Body of pancreas (tissue), 4 donors: ENCODE results near the gene AMOTL1. TPM values are rescaled to one million over a fixed set of nuclear protein-coding genes. Genes with fewer than 3 reads are reported as not detected.

ENCODE experiments used
- ATAC-seq: fragments of 150-250 bp; one replicate; pipeline ENCODE4 v1.9.1; 2016
- DNase-seq, 4 donors: peaks; one replicate each; pipeline ENCODE4 v3.0.0-alpha.2; 2019
- H3K27ac ChIP-seq, 4 donors: fragments of 200-600 bp; sonication (generic); 1 replicate in 3 of 4; 2 replicates in 1 of 4; pipeline versions ENCODE4 v1.5.1 to v1.6.1; 2016 to 2019; ENCODE audit warnings: mild to moderate bottlenecking in 1 of 4, mixed read lengths in 1 of 4, moderate library complexity in 1 of 4
- H3K27me3 ChIP-seq, 2 donors: fragments of 200-600 bp; sonication (generic); one replicate each; pipeline ENCODE4 v1.6.0; 2016; ENCODE audit warnings: mild to moderate bottlenecking in 1 of 2
- H3K36me3 ChIP-seq, 2 donors: fragments of 200-600 bp; sonication (generic); replicated peaks in 1 of 2; 2 replicates each; pipeline ENCODE4 v1.5.1; 2016; ENCODE audit warnings: low read depth in 2 of 2; ENCODE audit not compliant: insufficient read depth in 1 of 2
- H3K4me1 ChIP-seq: fragments of 200-600 bp; sonication (generic); one replicate; pipeline ENCODE4 v1.6.0; 2016
- H3K4me3 ChIP-seq, 2 donors: fragments of 200-600 bp; sonication (generic); 1 replicate in 1 of 2; 2 replicates in 1 of 2; pipeline ENCODE4 v1.5.1; 2016 to 2019
- H3K9me3 ChIP-seq, 3 donors: fragments of 200-600 bp; sonication (generic); 1 replicate in 2 of 3; 2 replicates in 1 of 3; pipeline ENCODE4 v1.5.1; 2016
- POLR2A ChIP-seq, 3 donors: fragments of 450-650 bp; IDR thresholded peaks; one replicate each; pipeline ENCODE4 v1.6.1; 2016; ENCODE audit warnings: antibody characterized with exemption in 3 of 3, mild to moderate bottlenecking in 2 of 3
- WGBS, 2 donors: methylation state at CpG; one replicate each; pipeline ENCODE4 v1.1.5; 2017; 5-methylcytosine and 5-hydroxymethylcytosine counted together
- intact Hi-C: fragments of 100-400 bp; cut with DNase I; formaldehyde crosslinking; loops from one replicate; pipeline ENCODE4 v1.15.1; 2023
- total RNA-seq, 2 donors: library from RNA; depleted of rRNA; stranded (reverse); fragments of >200 nt; gene quantifications; one replicate each; pipeline ENCODE4 v1.1.0, GENCODE V29; 2016
- TF ChIP-seq, protein P1 (sequence below), 7 experiments: fragments of 450-650 bp in 4 of 7; fragments of 200-600 bp in 3 of 7; sonication (generic) in 3 of 7; IDR thresholded peaks; one replicate each; pipeline ENCODE4 v1.5.1; 2016 to 2019; ENCODE audit warnings: antibody characterized with exemption in 7 of 7

AMOTL1 gene
- total RNA-seq, 2 donors from 2014 or later = 20.4 to 21.5 TPM

GRCh38 chr11:94730153-94730552, 38.0 kb upstream of the AMOTL1 start:
- no peak for ATAC-seq
- peaks cover 5% of the 10 kb centered on the region for H3K4me1 ChIP-seq
- H3K9me3 ChIP-seq = no peaks in the 10 kb centered on the region
- intact Hi-C loops = no loop called here
- TF ChIP-seq POLR2A (IDR thresholded peaks at IDR 0.05) = no peak
- TF ChIP-seq, protein P1, sequence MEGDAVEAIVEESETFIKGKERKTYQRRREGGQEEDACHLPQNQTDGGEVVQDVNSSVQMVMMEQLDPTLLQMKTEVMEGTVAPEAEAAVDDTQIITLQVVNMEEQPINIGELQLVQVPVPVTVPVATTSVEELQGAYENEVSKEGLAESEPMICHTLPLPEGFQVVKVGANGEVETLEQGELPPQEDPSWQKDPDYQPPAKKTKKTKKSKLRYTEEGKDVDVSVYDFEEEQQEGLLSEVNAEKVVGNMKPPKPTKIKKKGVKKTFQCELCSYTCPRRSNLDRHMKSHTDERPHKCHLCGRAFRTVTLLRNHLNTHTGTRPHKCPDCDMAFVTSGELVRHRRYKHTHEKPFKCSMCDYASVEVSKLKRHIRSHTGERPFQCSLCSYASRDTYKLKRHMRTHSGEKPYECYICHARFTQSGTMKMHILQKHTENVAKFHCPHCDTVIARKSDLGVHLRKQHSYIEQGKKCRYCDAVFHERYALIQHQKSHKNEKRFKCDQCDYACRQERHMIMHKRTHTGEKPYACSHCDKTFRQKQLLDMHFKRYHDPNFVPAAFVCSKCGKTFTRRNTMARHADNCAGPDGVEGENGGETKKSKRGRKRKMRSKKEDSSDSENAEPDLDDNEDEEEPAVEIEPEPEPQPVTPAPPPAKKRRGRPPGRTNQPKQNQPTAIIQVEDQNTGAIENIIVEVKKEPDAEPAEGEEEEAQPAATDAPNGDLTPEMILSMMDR (IDR thresholded peaks at IDR 0.05) = no peak
- H3K36me3 ChIP-seq = no peaks in the 10 kb centered on the region
- 94 to 95% methylated on average over 1 of the region's 1 CpG for WGBS, 2 donors
- DNase-seq = no peak
- H3K27me3 ChIP-seq = no peaks in the 10 kb centered on the region
- H3K4me3 ChIP-seq = no peak overlapping the region
- H3K27ac ChIP-seq = no peak overlapping the region

DNA sequence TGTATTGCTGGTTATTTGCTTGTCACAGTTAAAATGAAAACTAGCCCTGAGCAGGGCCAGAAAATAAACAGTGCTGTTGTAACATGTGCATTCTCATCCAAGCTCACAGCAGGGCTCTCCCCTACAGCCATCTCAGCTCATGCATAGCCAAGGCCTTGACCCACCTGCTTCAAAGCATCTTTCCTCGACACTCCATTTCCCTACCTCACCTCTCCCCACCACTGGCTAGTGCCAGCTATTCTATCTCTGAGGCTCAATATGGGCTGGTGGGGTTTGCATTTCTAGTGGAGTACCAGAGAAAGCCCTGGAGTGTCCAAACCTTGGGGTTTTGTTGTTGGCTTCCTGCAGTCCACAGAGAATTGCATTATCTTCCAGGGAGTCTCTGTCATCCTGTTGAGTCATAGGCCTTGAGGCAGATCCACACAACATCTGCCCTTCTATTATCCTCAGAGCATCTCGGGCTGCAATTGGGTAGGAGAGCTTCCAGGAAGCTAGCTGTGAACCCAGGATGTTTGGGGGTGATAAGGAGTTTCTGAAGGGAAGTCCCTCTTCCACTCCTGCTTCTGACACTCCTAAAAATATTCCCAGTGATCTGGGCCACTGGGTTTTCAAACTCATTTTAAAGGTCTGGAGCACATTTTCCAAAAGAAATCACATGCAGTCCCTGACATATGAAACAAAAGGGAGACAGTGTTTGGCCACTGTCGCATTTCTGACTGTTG, 36.1 kb upstream of the AMOTL1 start:
- Histone ChIP-seq H3K27me3 (no peaks in the 10 kb centered on the region), H3K27ac (peak overlapping the region in 2 of 4 donors; percentile 19 to 50), H3K9me3 (no peaks in the 10 kb centered on the region), H3K4me3 (no peak overlapping the region), H3K4me1 (peaks cover 15% of the 10 kb centered on the region), H3K36me3 (no peaks in the 10 kb centered on the region)
- intact Hi-C loops = no loop called here
- DNase-seq = peak in 1 of 4 donors; percentile 14
- 75 to 76% methylated on average over 3 of the region's 3 CpGs for WGBS, 2 donors
- peak; percentile 65 for ATAC-seq
- TF ChIP-seq POLR2A (IDR thresholded peaks at IDR 0.05) = no peak
- TF ChIP-seq, protein P1 (IDR thresholded peaks at IDR 0.05) = no peak

DNA sequence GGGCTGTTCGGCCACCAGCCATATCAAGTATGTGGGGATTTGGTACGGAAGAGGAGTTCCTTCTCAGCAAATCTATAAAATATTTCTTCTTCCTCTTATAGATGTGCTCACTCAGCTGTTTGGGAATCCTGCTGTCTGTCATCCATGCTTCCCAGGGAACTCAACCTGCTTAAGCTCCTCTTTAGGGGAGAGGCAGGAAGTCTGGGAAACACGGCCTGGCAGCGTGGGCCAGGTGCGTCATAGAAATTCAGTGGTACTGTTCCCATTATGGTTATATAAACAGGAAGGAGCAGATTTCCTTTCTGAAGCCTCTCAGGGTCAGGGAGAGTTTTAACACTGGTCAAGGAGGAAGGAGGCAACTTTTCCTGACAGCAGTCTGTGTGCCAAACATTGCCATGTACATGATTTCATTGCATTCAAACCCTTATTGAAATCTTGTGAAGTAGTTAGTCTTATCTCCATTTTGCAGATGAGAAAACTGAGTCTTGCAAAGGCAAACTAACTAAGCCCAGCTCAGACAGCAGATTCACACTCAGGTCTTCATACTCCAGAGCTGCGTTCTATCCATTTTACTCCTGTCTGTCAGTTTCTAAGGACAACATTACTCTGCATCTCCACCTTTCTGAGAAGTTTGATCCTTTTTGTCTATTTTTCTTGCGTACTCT, 35.4 kb upstream of the AMOTL1 start:
- Histone ChIP-seq H3K27ac (peak overlapping the region in 2 of 4 donors; percentile 19 to 50), H3K36me3 (no peaks in the 10 kb centered on the region), H3K27me3 (no peaks in the 10 kb centered on the region), H3K4me1 (peaks cover 22% of the 10 kb centered on the region), H3K9me3 (no peaks in the 10 kb centered on the region), H3K4me3 (no peak overlapping the region)
- DNase-seq (peak in 1 of 4 donors; percentile 17), ATAC-seq (peak; percentile 52)
- TF ChIP-seq, protein P1 (IDR thresholded peaks at IDR 0.05) = no peak
- TF ChIP-seq POLR2A (IDR thresholded peaks at IDR 0.05) = no peak
- 75 to 85% methylated on average over 7 of the region's 7 CpGs for WGBS, 2 donors
- intact Hi-C loops = no loop called here

DNA sequence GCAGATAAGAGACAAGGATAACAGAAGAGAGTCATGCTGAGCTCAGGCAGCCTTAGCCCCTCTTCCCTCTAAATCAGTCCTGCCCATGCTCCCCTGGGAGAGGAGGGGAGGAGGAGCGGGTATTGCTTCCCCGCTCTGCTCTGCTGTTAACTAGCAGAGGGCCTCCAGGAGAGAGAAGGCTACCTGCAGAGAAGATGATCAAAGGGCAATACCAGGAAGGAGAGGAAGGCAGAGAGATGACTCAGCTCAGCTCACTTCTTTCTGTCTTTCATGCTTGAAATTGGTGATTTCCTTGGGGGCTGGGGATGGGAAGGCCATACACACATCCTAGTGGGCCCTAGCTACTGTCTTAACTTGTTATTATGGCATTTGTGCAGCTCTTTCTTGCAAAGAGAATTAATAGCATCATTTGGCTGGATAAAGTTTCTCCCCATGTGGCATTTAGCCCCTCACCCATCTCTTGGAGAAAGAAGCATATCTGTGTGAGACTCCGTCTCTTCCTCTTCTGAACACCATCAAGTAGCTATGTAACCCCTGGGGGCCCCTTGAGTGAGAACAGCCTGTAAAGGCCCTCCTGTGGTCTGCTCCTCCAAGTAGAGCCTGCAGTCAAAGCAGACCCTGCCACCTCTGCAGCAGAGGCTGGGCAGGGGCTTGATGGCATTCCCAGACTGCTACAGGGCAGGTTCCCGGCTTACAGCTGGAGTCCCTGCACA, 33.4 kb upstream of the AMOTL1 start:
- Histone ChIP-seq H3K9me3 (no peaks in the 10 kb centered on the region), H3K36me3 (no peaks in the 10 kb centered on the region), H3K27me3 (no peaks in the 10 kb centered on the region), H3K4me3 (no peak overlapping the region), H3K4me1 (peaks cover 26% of the 10 kb centered on the region), H3K27ac (no peak overlapping the region)
- 89 to 93% methylated on average over 4 of the region's 4 CpGs for WGBS, 2 donors
- DNase-seq (no peak), ATAC-seq (no peak)
- TF ChIP-seq, protein P1 (IDR thresholded peaks at IDR 0.05) = no peak
- intact Hi-C loops = no loop called here
